ENCODE results near the gene PNMA6E.

GRCh38 chrX:153412746-153413720 lies 11.9 kb upstream of the PNMA6E start:
- TF ChIP-seq, protein P1, sequence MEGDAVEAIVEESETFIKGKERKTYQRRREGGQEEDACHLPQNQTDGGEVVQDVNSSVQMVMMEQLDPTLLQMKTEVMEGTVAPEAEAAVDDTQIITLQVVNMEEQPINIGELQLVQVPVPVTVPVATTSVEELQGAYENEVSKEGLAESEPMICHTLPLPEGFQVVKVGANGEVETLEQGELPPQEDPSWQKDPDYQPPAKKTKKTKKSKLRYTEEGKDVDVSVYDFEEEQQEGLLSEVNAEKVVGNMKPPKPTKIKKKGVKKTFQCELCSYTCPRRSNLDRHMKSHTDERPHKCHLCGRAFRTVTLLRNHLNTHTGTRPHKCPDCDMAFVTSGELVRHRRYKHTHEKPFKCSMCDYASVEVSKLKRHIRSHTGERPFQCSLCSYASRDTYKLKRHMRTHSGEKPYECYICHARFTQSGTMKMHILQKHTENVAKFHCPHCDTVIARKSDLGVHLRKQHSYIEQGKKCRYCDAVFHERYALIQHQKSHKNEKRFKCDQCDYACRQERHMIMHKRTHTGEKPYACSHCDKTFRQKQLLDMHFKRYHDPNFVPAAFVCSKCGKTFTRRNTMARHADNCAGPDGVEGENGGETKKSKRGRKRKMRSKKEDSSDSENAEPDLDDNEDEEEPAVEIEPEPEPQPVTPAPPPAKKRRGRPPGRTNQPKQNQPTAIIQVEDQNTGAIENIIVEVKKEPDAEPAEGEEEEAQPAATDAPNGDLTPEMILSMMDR (IDR thresholded peaks at IDR 0.05): no peak
- TF ChIP-seq POLR2A (IDR thresholded peaks at IDR 0.05): no peak
